Progenitor cell of endocrine pancreas (in vitro differentiated cells): ENCODE data around the gene SETBP1. TPM values are rescaled to one million over a fixed set of nuclear protein-coding genes. Genes with fewer than 3 reads are reported as not detected.

Experiments used
- DNase-seq: peaks from one replicate; pipeline ENCODE4 v3.0.0; 2021; ENCODE audit warnings: low spot score; ENCODE audit not compliant: unreplicated experiment
- H3K27ac Mint-ChIP-seq: 2 replicates; pipeline ENCODE4 v1.8.0; 2021; ENCODE audit warnings: mild to moderate bottlenecking, moderate library complexity, mixed read lengths
- H3K27me3 Mint-ChIP-seq: 2 replicates; pipeline ENCODE4 v1.8.0; 2021; ENCODE audit warnings: mixed read lengths
- H3K36me3 Mint-ChIP-seq: 2 replicates; pipeline ENCODE4 v1.8.0; 2022; ENCODE audit warnings: mixed read lengths; ENCODE audit not compliant: insufficient read depth
- H3K4me1 Mint-ChIP-seq: 2 replicates; pipeline ENCODE4 v1.8.0; 2021; ENCODE audit warnings: low read depth, mixed read lengths
- H3K4me3 Mint-ChIP-seq: 2 replicates; pipeline ENCODE4 v1.8.0; 2021; ENCODE audit warnings: low read depth, mild to moderate bottlenecking, moderate library complexity, mixed read lengths
- H3K9me3 Mint-ChIP-seq: 2 replicates; pipeline ENCODE4 v1.8.0; 2021; ENCODE audit warnings: low read depth, mixed read lengths
- CTCF ChIP-seq: fragments of 200-600 bp; sonication (generic); IDR thresholded peaks from one replicate; pipeline ENCODE4 v1.5.0; 2021; ENCODE audit warnings: antibody characterized with exemption, mild to moderate bottlenecking; ENCODE audit not compliant: unreplicated experiment
- total RNA-seq: library from RNA; stranded (reverse); gene quantifications from 2 replicates; pipeline ENCODE4 v1.2.1, GENCODE V29; 2021

Gene SETBP1
- total RNA-seq, 1 donor from 2014 or later = 30.8 TPM

GRCh38 chr18:44803019-44803650 is 122.4 kb downstream of the SETBP1 start:
- H3K4me1 Mint-ChIP-seq = peaks cover 40% of the 10 kb centered on the region
- H3K27ac Mint-ChIP-seq = peak overlapping the region; percentile 89
- H3K9me3 Mint-ChIP-seq = peaks cover 4% of the 10 kb centered on the region
- no peaks in the 10 kb centered on the region for H3K27me3 Mint-ChIP-seq
- TF ChIP-seq CTCF = no peak
- no peak overlapping the region for H3K4me3 Mint-ChIP-seq
- peaks cover 9% of the 10 kb centered on the region for H3K36me3 Mint-ChIP-seq
- no peak for DNase-seq

- Mint-ChIP-seq H3K27me3 (no peaks in the 10 kb centered on the region), H3K4me1 (peaks cover 35% of the 10 kb centered on the region), H3K9me3 (peaks cover 4% of the 10 kb centered on the region), H3K36me3 (peaks cover 9% of the 10 kb centered on the region), H3K27ac (no peak overlapping the region), H3K4me3 (no peak overlapping the region)
- no peak for DNase-seq
- no peak for TF ChIP-seq CTCF
Observed at GRCh38 chr18:44804033-44804432, 123.3 kb downstream of the SETBP1 start.

GRCh38 chr18:44805176-44805575 is 124.5 kb downstream of the SETBP1 start:
- no peak for DNase-seq
- Mint-ChIP-seq H3K4me3 (no peak overlapping the region), H3K27me3 (no peaks in the 10 kb centered on the region), H3K4me1 (peaks cover 26% of the 10 kb centered on the region), H3K27ac (no peak overlapping the region), H3K9me3 (peaks cover 4% of the 10 kb centered on the region), H3K36me3 (peaks cover 9% of the 10 kb centered on the region)
- no peak for TF ChIP-seq CTCF

GRCh38 chr18:44805643-44806042 is 125.0 kb downstream of the SETBP1 start:
- Mint-ChIP-seq H3K4me1 (peaks cover 23% of the 10 kb centered on the region), H3K9me3 (no peaks in the 10 kb centered on the region), H3K36me3 (peaks cover 5% of the 10 kb centered on the region), H3K27me3 (no peaks in the 10 kb centered on the region), H3K27ac (no peak overlapping the region), H3K4me3 (no peak overlapping the region)
- DNase-seq = no peak
- TF ChIP-seq CTCF = no peak

- H3K27ac Mint-ChIP-seq = peak overlapping the region; percentile 50
- DNase-seq = no peak
- no peaks in the 10 kb centered on the region for H3K9me3 Mint-ChIP-seq
- H3K36me3 Mint-ChIP-seq = no peaks in the 10 kb centered on the region
- no peak overlapping the region for H3K4me3 Mint-ChIP-seq
- H3K4me1 Mint-ChIP-seq = peaks cover 18% of the 10 kb centered on the region
- TF ChIP-seq CTCF = no peak
- no peaks in the 10 kb centered on the region for H3K27me3 Mint-ChIP-seq
Observed at GRCh38 chr18:44807766-44808165, 127.1 kb downstream of the SETBP1 start.
